BE2C (cell line): ENCODE results near the gene ME3.

Source experiments
- DNase-seq: peaks from one replicate; pipeline ENCODE4 v3.0.0-alpha.2; 2020
- H3K27me3 ChIP-seq: fragments of 250-450 bp; sonication (Bioruptor Pico); 2 replicates; pipeline ENCODE4 v1.5.1; 2020; ENCODE audit warnings: mild to moderate bottlenecking
- H3K36me3 ChIP-seq: fragments of 250-450 bp; sonication (Bioruptor Pico); 2 replicates; pipeline ENCODE4 v1.5.1; 2020; ENCODE audit warnings: mild to moderate bottlenecking
- H3K4me1 ChIP-seq: fragments of 250-450 bp; sonication (Bioruptor Pico); 2 replicates; pipeline ENCODE4 v1.5.1; 2020
- H3K4me3 ChIP-seq: 2 replicates; pipeline ENCODE4 v1.5.1; 2011; ENCODE audit warnings: low read depth, low read length
- H3K9me3 ChIP-seq: fragments of 250-450 bp; sonication (Bioruptor Pico); 2 replicates; pipeline ENCODE4 v1.5.1; 2020
- CTCF ChIP-seq: IDR thresholded peaks from 2 replicates; pipeline ENCODE4 v1.5.1; 2012; ENCODE audit warnings: mild to moderate bottlenecking, low read depth, low read length

The ME3 gene

GRCh38 chr11:86632499-86633269, 39.7 kb downstream of the ME3 start:
- no peak for DNase-seq

GRCh38 chr11:86630229-86630981, 42.0 kb downstream of the ME3 start:
- no peak for TF ChIP-seq CTCF
- Histone ChIP-seq H3K9me3 (no peaks in the 10 kb centered on the region), H3K27me3 (no peaks in the 10 kb centered on the region), H3K4me3 (no peak overlapping the region), H3K4me1 (no peaks in the 10 kb centered on the region), H3K36me3 (no peaks in the 10 kb centered on the region)
- DNase-seq: no peak

More at GRCh38 chr11:86632499-86633269, 39.7 kb downstream of the ME3 start:
- no peaks in the 10 kb centered on the region for H3K4me1 ChIP-seq
- H3K9me3 ChIP-seq: no peaks in the 10 kb centered on the region
- no peak for TF ChIP-seq CTCF
- no peak overlapping the region for H3K4me3 ChIP-seq
- H3K27me3 ChIP-seq: no peaks in the 10 kb centered on the region
- no peaks in the 10 kb centered on the region for H3K36me3 ChIP-seq

- no peaks in the 10 kb centered on the region for H3K27me3 ChIP-seq
- H3K36me3 ChIP-seq: no peaks in the 10 kb centered on the region
- TF ChIP-seq CTCF: no peak
- H3K4me3 ChIP-seq: no peak overlapping the region
- no peaks in the 10 kb centered on the region for H3K9me3 ChIP-seq
- H3K4me1 ChIP-seq: no peaks in the 10 kb centered on the region
- DNase-seq: no peak
Observed at GRCh38 chr11:86629045-86629706, 43.2 kb downstream of the ME3 start.

- DNase-seq: no peak
- TF ChIP-seq CTCF: no peak
- Histone ChIP-seq H3K9me3 (no peaks in the 10 kb centered on the region), H3K27me3 (no peaks in the 10 kb centered on the region), H3K4me3 (no peak overlapping the region), H3K36me3 (no peaks in the 10 kb centered on the region), H3K4me1 (no peaks in the 10 kb centered on the region)
Observed at GRCh38 chr11:86627776-86628455, 44.5 kb downstream of the ME3 start.

GRCh38 chr11:86625981-86626380, 46.4 kb downstream of the ME3 start:
- DNase-seq: no peak
- Histone ChIP-seq H3K4me1 (no peaks in the 10 kb centered on the region), H3K36me3 (no peaks in the 10 kb centered on the region), H3K9me3 (no peaks in the 10 kb centered on the region), H3K27me3 (no peaks in the 10 kb centered on the region), H3K4me3 (no peak overlapping the region)
- TF ChIP-seq CTCF: no peak
